Ovary (tissue), 9 donors: ENCODE measurements around the gene RNU6-9. TPM values are rescaled to one million over a fixed set of nuclear protein-coding genes. Genes with fewer than 3 reads are reported as not detected.

Source experiments
- DNase-seq, 5 donors: peaks; one replicate each; pipeline ENCODE4 v3.0.0-alpha.2; 2019 to 2020
- H3K27ac ChIP-seq, 2 donors: fragments of 200-600 bp; one replicate each; pipeline versions ENCODE4 v1.5.1 to v1.8.0; 2019 to 2022
- H3K27me3 ChIP-seq: fragments of 200-600 bp; one replicate; pipeline ENCODE4 v1.8.0; 2022
- H3K36me3 ChIP-seq: fragments of 200-600 bp; sonication (generic); one replicate; pipeline ENCODE4 v1.5.1; 2019
- H3K4me1 ChIP-seq: one replicate; pipeline ENCODE4 v1.8.1; 2013; ENCODE audit warnings: mild to moderate bottlenecking, moderate library complexity; ENCODE audit not compliant: insufficient read depth
- H3K4me3 ChIP-seq: fragments of 200-600 bp; sonication (generic); one replicate; pipeline ENCODE4 v1.5.1; 2017
- H3K9me3 ChIP-seq, 2 donors: fragments of 200-600 bp in 1 of 2; sonication (generic) in 1 of 2; one replicate each; pipeline versions ENCODE4 v1.5.1 to v1.8.1; 2013 to 2019; ENCODE audit warnings: mild to moderate bottlenecking in 1 of 2, moderate library complexity in 1 of 2
- EP300 ChIP-seq: sonication (generic); formaldehyde crosslinking; IDR thresholded peaks from one replicate; pipeline ENCODE4 v1.6.1; 2017; ENCODE audit warnings: antibody characterized with exemption
- POLR2A ChIP-seq: fragments of 450-650 bp; IDR thresholded peaks from one replicate; pipeline ENCODE4 v1.6.1; 2017; ENCODE audit warnings: antibody characterized with exemption, mild to moderate bottlenecking, moderate library complexity
- WGBS, 3 donors: extraction: QIAGEN DNeasy Blood & Tissue Kit in 1 of 3; methylation state at CpG; one replicate each; pipeline versions ENCODE4 v1.1.5 to v1.1.7; 2013 to 2017; 5-methylcytosine and 5-hydroxymethylcytosine counted together
- intact Hi-C, 4 donors: fragments of 100-400 bp; cut with DNase I; formaldehyde crosslinking; loops; one replicate each; pipeline versions ENCODE4 v1.11.0 to v1.15.1; 2022 to 2023
- polyA plus RNA-seq, 2 donors: library from polyadenylated mRNA; stranded (reverse); fragments of 200-250 nt in 1 of 2; fragments of 350-450 nt in 1 of 2; fragmentation: Illumina TruSeq in 1 of 2; extraction: RNeasy Lipid Tissue Mini Kit (QIAGEN cat#74804) in 1 of 2; gene quantifications; one replicate each; pipeline ENCODE4 v1.2.3, GENCODE V29; 2013 to 2014
- total RNA-seq, 7 donors: library from RNA; depleted of rRNA in 2 of 7; stranded (reverse); fragments of >200 nt in 2 of 7; fragmentation: NEBNext Ultra II Directional in 3 of 7; extraction: Animal tissue kit (Norgen Biotek cat#: 25700) in 3 of 7; gene quantifications; one replicate each; pipeline versions ENCODE4 v1.1.0 to v1.2.4, GENCODE V29; 2016 to 2023
- TF ChIP-seq, protein P1 (sequence below), 3 donors: fragments of 450-650 bp in 2 of 3; fragments of 200-600 bp in 1 of 3; IDR thresholded peaks; one replicate each; pipeline versions ENCODE4 v1.5.1 to v1.8.0; 2016 to 2022; ENCODE audit warnings: antibody characterized with exemption in 3 of 3, mild to moderate bottlenecking in 1 of 3
- donor health status: DM: no; HTN: no; CAD: no; lungs with moderate emphysema.
- donor health status: DM: no; HTN: no; CAD: no.
- donor health status: Bipolar disorder and iron deficiency.
- donor health status: DM: yes; HTN: yes; CAD: no.
- donor health status: DM: no; HTN: no; CAD: no.
- donor health status: DM: yes; HTN: yes; CAD: no.

The RNU6-9 gene
- total and polyA plus RNA-seq, 9 donors = not detected

DNA sequence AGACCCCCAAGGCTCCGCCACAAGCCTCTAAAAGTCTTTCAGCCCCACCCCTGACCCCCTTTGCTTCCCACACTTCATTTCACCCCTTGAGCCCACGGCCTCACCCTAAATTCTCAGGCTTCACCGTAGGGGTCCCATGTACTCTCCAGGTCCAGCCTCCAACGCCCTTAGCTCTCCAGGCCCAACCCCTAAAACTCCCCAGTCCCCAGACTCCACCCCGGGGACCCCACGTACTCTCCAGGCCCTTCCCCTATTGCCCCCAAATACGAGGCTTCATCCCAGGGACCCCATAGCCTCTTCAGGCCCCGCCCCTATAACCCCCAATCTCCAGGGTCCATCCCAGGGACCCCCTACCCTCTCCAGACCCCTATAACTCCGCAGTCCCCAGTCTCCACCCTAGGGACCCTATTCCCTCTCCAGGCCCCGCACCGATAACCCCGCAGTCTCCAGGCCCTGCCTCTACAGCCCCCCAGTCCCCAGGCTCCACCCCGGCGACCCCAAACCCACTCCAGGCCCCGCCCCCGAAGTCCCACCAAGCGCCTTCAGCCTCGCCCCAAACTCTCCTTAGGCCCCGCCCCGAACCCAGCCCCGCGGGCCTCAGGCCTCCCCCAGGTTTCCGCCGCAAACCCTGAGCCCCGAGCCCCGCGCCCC is 916 bp upstream of the RNU6-9 start:
- Histone ChIP-seq H3K27ac (peak overlapping the region; percentile 84 to 87), H3K9me3 (no peaks in the 10 kb centered on the region), H3K36me3 (no peaks in the 10 kb centered on the region), H3K4me1 (peaks cover 5% of the 10 kb centered on the region), H3K4me3 (peak overlapping the region; percentile 93), H3K27me3 (no peaks in the 10 kb centered on the region)
- DNase-seq = peak in 2 of 5 donors; percentile 48 to 68
- 4 to 5% (median 5%) methylated on average over 17 to 27 of the region's 27 CpGs for WGBS, 3 donors
- intact Hi-C loops = loop anchor here in 1 of 4 donors (10.0 kb wide), 1 partner anchor 228 kb away; the partner anchor contains the start of gene RNF126
- TF ChIP-seq POLR2A = no peak
- no peak for TF ChIP-seq EP300
- TF ChIP-seq, protein P1, sequence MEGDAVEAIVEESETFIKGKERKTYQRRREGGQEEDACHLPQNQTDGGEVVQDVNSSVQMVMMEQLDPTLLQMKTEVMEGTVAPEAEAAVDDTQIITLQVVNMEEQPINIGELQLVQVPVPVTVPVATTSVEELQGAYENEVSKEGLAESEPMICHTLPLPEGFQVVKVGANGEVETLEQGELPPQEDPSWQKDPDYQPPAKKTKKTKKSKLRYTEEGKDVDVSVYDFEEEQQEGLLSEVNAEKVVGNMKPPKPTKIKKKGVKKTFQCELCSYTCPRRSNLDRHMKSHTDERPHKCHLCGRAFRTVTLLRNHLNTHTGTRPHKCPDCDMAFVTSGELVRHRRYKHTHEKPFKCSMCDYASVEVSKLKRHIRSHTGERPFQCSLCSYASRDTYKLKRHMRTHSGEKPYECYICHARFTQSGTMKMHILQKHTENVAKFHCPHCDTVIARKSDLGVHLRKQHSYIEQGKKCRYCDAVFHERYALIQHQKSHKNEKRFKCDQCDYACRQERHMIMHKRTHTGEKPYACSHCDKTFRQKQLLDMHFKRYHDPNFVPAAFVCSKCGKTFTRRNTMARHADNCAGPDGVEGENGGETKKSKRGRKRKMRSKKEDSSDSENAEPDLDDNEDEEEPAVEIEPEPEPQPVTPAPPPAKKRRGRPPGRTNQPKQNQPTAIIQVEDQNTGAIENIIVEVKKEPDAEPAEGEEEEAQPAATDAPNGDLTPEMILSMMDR (IDR thresholded peaks at IDR 0.05) = no peak

DNA sequence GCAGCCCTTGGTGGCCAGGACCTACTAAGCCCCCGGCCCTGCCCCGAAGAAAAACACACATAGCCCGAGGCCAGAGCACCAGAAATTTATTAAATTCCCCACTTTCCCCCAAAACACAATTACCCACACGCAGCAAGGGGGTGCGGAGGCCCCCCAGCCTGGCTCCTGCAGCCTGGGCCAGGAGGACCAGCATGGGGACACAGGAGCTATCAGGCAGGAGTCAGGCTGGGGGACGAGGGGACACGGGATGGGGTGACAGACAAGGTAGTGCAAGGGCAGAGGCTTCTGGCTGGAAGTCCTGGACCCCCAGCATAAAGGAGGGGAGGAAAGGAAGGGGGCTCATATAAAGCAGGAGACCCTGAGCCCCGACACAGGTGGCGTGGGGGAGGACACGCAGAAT is 3.1 kb downstream of the RNU6-9 start:
- 82 to 94% (median 89%) methylated on average over 10 of the region's 10 CpGs for WGBS, 3 donors
- Histone ChIP-seq H3K4me1 (peaks cover 5% of the 10 kb centered on the region), H3K27me3 (no peaks in the 10 kb centered on the region), H3K9me3 (no peaks in the 10 kb centered on the region), H3K4me3 (no peak overlapping the region), H3K36me3 (no peaks in the 10 kb centered on the region), H3K27ac (no peak overlapping the region)
- DNase-seq = no peak
- intact Hi-C loops = loop anchor here in 1 of 4 donors (10.0 kb wide), 1 partner anchor 232 kb away; the partner anchor contains the start of gene RNF126
- TF ChIP-seq POLR2A = no peak

DNA sequence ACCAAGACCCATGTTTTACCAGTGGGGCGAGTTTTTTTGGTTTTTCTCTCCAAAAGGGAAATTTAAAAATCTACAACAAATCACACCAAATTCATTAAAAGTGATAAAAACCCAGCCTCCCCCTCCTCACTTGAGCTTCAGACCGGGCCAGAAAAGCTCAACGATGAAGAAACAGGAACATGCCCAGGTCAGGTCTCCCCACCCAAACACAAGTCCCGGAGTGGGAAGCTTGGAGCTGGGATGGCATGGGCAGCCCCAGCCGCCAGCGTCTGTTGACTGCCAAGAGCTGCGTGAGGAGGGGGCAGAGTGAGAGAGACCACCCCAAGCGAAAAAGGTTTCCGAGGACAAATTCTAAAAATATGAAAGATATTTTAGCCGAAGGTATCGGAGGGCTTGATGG is 3.7 kb downstream of the RNU6-9 start:
- Histone ChIP-seq H3K9me3 (no peaks in the 10 kb centered on the region), H3K4me3 (no peak overlapping the region), H3K27ac (no peak overlapping the region), H3K4me1 (peaks cover 2% of the 10 kb centered on the region), H3K36me3 (no peaks in the 10 kb centered on the region), H3K27me3 (no peaks in the 10 kb centered on the region)
- TF ChIP-seq POLR2A (no peak), EP300 (no peak)
- TF ChIP-seq, protein P1 (IDR thresholded peaks at IDR 0.05) = no peak
- WGBS, 3 donors = 87 to 91% (median 90%) methylated on average over 11 of the region's 11 CpGs
- intact Hi-C loops = loop anchor here in 1 of 4 donors (10.0 kb wide), 1 partner anchor 232 kb away; the partner anchor contains the start of gene RNF126
- DNase-seq = no peak

DNA sequence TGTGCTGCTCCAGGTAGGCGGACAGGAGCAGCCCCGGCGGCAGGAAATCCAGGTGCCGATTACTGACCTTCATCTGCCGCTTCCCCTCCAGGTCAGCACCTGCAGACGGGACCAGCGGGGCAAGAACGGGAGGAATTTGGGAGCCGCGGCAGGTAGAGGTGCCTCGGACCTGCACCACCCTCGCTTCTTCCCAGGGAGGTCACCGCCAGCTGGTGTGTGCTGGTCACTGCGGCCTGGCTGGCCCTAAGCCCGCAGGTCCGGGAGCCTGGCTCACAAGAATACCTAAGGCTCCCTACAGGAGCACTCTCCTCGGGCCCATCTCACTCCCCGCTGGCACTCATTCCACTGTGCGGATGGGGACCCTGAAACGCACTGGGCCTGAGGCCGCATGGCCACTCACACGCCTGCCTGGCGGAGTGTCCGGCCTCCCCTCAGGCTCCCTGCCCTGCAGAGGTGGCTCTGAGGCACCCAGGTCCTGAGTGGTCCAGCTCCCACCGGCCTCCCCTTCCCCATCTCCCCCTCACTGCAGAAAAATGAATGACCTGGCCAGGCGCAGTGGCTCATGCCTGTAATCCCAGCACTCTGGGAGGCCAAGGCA is 4.3 kb downstream of the RNU6-9 start:
- Histone ChIP-seq H3K27me3 (no peaks in the 10 kb centered on the region), H3K36me3 (no peaks in the 10 kb centered on the region), H3K4me1 (no peaks in the 10 kb centered on the region), H3K4me3 (no peak overlapping the region), H3K27ac (no peak overlapping the region), H3K9me3 (no peaks in the 10 kb centered on the region)
- 88 to 90% (median 89%) methylated on average over 26 of the region's 26 CpGs for WGBS, 3 donors
- intact Hi-C loops = loop anchor here in 1 of 4 donors (10.0 kb wide), 1 partner anchor 233 kb away; the partner anchor contains the start of gene RNF126
- no peak for TF ChIP-seq POLR2A
- TF ChIP-seq EP300 = no peak
- TF ChIP-seq, protein P1 (IDR thresholded peaks at IDR 0.05) = no peak
- no peak for DNase-seq

DNA sequence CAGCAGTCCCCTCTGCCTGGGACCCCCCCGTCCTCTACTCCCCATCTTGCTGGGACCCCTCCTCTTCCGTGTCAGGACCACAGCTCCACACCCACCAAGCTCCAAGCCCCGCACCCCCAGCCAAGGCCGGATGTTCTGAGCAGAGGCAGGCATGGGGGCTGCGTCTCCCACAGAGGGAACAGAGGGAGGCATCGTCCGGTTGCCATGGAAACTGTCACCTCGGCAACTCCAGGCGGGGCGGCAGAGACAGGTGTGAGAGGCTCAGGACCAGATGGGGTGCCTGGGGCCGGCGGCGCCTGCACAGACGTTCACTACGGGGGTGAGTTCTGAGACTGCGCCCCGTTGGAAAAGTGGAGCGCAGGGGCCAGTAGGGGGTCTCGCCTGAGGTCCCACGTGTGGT is 5.4 kb downstream of the RNU6-9 start:
- H3K9me3 ChIP-seq = no peaks in the 10 kb centered on the region
- TF ChIP-seq POLR2A = no peak
- TF ChIP-seq, protein P1 (IDR thresholded peaks at IDR 0.05) = no peak
- no peak for TF ChIP-seq EP300
- H3K4me3 ChIP-seq = no peak overlapping the region
- H3K27ac ChIP-seq = no peak overlapping the region
- intact Hi-C loops = loop anchor here in 1 of 4 donors (10.0 kb wide), 1 partner anchor 234 kb away; the partner anchor contains the start of gene RNF126
- H3K4me1 ChIP-seq = no peaks in the 10 kb centered on the region
- no peak for DNase-seq
- H3K27me3 ChIP-seq = no peaks in the 10 kb centered on the region
- WGBS, 3 donors = 65 to 78% (median 69%) methylated on average over 20 of the region's 20 CpGs
- H3K36me3 ChIP-seq = no peaks in the 10 kb centered on the region
